GM03348 (cell line): Measurements from ENCODE around the gene LMCD1.

Experiments used
- DNase-seq: peaks from one replicate; pipeline ENCODE4 v3.0.0; 2012; ENCODE audit warnings: low spot score

The LMCD1 gene, protein sequence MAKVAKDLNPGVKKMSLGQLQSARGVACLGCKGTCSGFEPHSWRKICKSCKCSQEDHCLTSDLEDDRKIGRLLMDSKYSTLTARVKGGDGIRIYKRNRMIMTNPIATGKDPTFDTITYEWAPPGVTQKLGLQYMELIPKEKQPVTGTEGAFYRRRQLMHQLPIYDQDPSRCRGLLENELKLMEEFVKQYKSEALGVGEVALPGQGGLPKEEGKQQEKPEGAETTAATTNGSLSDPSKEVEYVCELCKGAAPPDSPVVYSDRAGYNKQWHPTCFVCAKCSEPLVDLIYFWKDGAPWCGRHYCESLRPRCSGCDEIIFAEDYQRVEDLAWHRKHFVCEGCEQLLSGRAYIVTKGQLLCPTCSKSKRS

GRCh38 chr3:8501371-8502131 is at the start of gene LMCD1:
Gene LMCD1, plus strand, starts transcription at chr3:8501823. Its CDS starts 116 bp downstream, at chr3:8501939.
- peak; percentile 95 for DNase-seq

DNA sequence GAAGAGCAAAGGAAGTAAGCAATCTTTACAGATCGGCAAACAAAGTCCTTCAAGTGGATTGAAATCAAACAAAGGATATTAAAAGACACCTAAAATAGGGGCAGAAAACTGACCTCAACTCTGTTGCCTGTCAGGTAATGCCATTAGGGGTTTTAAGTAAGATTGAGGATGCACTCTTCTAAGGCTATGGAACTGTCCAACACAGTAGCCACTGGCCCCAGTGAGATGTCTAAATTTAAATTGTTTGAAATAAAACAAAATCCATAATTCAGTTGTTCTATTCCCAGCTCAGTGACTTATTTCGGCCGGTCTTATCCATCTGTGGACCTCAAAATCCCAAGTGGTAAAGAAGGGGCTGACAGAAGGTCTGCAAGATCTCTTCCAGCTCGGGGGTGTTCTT is 49.5 kb upstream of the LMCD1 start:
- DNase-seq, result no peak

DNA sequence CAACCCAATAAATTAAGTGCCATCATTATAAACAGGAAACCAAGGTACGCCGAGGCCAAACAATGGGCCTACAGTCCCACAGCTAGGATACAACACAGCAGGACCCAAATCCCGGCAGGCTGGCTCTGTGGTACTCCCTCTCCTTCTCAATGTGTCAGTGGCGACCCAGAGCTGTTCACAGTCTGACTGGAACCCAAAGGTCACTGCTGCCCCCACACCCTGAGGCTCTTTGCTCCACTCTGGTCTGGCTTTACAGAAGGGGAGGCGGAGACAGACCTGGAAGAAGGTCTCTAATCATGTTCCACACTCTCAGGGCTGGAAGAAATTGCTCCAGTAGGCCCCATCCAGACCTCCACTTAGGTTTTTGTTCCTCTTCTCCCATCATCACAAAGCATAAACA is 48.5 kb upstream of the LMCD1 start:
- no peak for DNase-seq

DNA sequence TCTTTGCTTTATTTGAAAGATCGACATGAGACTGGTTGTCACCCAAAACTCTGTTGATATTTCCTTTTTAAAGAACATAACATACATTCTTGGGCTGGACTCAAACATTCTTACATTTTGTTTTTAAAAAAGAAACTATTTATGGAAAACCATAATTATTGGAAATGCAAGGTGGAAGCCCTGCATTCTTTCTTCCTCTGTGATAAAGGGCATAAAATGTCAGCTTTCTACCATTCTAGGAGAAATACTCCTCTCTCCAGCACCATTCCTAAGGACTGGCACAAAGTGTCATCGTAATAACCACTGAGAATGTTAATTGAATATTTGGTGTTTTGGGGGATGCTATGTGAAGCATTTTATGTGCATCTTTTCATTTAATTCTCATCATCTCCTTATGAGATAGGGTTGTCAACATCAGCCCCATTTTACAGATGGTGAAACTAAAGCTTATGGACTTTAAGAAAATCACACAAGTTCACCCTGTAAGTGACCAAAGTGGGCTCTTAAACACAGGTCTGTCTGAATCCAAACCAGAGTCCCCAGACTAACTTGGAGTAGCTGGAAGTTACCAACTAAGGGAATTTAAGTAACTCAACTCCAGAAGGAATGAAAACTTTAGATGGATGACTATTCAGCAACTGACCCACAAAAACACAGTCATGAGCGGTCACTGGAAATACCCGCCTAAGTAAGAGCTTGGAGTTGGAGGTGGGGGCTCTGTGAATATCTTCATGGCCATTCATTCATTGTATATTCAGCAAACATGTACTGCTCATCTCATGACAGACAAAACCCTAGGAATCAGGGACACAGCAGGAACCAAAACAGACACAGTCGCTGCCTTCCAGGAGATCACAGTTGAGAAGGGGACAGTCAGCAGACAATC is 45.9 kb upstream of the LMCD1 start:
- no peak for DNase-seq

- no peak for DNase-seq
These were observed 45.2 kb upstream of the LMCD1 start for GRCh38 chr3:8456412-8456811.

- DNase-seq, result peak; percentile 42
These were observed 44.6 kb upstream of the LMCD1 start for GRCh38 chr3:8457039-8457438.

DNA sequence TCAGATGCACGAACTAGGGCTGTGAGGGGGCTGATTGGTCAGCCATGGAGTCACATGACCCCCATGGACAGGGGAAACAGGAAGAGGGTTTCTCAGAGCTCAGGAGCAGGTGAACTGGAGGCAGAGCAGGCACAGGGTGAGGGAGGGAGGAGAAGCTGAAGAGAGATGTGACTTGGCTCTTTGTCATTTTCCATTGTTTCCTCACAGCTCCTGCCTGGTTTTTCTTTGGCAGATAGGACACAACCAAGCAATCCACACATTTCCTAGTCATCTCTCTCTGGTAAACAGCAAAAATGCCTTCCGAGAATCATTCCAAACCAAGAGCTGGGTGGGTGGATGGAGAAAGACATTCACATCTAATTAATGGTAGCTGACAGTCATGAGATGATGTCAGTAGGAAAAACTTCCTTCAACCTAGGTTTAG is 43.4 kb upstream of the LMCD1 start:
- DNase-seq, result peak; percentile 70

GRCh38 chr3:8458711-8459110 is 42.9 kb upstream of the LMCD1 start:
- peak; percentile 78 for DNase-seq

DNA sequence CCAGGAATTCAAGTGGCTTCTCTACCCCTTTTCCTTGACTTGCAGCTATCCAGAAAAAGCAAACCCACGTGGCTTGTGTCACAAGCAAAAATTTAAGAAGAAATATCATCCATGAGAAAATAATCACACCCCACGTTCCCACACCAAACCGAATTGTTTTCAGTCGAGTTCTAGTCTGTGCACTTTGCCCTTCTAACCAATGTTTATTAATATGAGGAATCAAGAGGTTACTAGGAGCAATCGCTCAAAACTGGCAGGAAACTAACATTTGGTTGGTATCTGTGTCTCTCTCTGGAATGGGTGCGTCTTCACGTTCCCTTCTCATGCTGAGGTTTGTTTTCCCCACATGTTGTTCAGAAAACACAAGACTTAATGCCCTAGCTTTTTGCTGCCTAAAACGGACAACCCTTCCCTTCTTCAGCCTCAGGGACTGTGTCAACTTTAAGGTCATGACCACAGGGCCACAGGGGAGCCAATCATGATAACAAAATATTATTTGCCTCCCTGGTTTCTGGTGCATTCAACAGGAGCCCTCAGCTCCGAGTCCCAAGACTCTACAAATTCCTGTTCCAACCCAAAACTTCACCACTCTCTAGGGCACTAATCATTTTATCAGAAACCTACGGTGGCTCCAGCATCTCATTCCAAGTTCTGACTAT is 41.4 kb upstream of the LMCD1 start:
- DNase-seq, result no peak

- DNase-seq, result peak; percentile 59
These were observed 40.7 kb upstream of the LMCD1 start for GRCh38 chr3:8460815-8461456.

- DNase-seq, result no peak
These were observed 37.0 kb upstream of the LMCD1 start for GRCh38 chr3:8464668-8465067.

- DNase-seq, result no peak
These were observed 35.1 kb upstream of the LMCD1 start for GRCh38 chr3:8466526-8466925.

GRCh38 chr3:8470801-8471200 is 30.8 kb upstream of the LMCD1 start:
- no peak for DNase-seq

GRCh38 chr3:8472549-8472948 is 29.1 kb upstream of the LMCD1 start:
- no peak for DNase-seq

- no peak for DNase-seq
These were observed 28.6 kb upstream of the LMCD1 start for GRCh38 chr3:8473029-8473428.

DNA sequence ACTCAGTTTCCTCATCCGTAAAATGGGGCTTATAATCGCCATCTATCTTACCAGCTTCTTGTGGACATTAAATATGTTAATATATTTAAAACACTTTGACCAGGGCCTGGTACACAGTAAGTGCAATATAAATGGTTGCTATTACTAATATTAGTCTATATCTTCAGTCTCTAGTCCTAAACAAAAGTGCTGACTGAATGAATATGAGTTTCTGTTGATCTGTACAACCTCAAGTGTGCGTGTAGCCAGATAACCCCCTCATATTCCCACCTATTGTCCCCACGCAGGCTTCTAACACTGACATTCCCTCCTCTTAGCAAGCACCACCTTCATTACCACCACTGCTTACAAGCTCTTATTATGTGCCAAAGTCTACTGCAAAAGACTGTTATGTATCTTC is 27.6 kb upstream of the LMCD1 start:
- no peak for DNase-seq

DNA sequence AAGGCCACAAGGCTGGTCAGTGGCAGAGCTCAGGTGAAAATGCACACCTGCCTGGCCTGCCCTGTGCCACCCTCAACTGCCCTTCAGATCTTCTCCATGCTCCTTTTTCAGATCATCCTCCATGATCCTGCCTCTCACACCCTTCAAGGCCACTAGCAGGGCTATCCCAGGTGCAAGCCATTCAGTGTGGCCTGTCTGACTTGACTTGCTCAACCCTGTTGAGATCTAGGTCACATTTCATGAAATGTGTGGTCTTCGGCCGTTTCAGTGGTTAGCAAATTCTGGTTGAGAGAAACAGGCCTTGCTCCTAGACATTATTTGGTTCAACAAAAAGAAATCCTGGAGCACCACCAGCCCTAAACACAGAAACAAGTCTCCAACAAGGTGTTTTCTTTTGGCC is 26.6 kb upstream of the LMCD1 start:
- DNase-seq, result no peak

DNA sequence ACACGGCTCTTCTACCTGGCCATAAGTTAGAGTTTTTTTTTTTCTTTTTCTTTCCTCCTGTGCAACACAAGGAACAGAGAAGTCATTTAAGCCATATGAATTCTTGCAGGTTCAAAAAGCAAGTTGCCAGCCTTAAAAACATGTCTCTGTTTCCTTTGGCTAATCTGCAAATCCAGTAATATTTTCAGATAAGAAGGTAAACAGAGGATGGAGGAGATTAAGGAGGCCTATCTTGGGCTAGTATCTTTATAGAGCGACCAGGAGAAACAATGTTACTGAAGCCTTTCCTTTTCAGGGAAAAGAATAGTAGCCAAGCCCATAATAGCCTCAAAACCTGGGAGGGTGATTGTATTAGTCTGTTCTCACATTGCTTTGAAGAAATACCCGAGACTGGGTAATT is 20.9 kb upstream of the LMCD1 start:
- DNase-seq, result no peak

DNA sequence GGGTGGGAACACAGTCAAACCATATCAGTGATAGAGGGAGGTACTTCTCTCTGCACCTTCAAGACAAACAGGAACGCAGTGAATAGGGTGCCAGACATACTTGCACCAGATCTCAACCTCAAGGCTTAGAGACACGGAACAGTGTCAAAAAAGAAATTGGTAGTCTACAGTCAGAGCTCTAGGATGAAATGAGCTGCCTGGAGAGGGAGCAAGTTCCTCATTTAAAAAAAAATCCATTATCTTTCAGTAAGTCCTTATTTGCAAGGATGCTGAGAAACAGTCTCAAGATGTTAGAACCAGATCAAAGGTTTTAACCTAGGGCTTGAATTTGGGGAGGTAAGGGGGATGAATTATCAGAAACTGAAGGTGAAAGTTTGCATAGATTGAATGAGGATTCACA is 20.2 kb upstream of the LMCD1 start:
- no peak for DNase-seq

DNA sequence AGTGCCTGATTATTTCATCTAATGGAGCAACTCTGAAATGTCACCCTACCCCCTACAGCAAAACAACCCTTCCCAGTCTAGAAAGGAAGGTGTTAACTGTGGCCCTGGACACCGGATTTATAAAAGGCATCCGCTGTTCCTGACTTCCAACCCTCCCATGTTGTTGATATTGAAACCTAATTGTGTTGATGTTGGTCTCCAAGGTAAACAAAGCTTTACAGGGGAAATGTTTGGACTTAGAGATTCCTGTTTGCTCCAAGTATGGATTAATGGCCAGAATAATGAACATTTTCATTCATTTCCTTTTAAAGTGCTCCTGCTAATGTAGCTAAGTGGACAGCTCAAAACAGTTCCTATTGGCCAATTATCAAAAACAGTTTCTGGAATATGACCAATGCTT is 19.4 kb upstream of the LMCD1 start:
- no peak for DNase-seq

DNA sequence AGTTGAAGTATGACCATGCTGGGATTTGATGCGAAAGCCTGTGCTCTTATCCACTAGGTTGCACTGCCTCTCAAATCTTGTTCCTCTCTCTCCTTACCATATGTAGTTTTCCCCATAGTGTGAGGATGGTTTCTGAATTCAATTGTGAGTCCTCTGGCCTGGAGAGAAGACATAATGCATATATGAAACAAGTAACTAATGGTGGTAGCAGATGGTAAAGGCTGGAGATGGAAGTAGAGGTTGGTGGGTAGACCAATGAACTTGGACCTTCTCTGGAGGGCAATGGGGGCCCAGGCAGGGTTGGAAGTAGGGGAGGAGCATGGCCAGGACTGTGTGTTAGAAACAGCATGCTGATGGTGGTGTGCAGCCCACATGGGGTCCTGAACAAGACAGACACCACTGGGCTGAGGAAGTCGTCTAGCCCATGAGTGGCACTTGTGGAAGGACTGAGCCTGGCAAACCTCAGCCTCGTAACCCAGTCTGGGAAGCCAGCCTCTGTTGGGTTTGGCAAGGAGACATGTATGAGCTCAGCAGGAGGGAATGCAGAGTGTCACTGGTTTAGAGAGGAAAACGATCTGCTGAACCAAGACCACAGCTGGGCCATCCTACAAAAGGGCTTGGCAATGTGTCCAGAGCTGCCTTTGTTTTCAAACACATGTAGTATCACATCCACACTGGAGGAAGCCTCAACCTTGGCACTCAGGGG is 18.5 kb upstream of the LMCD1 start:
- peak; percentile 91 for DNase-seq
